Stimulated activated CD8-positive, alpha-beta memory T cell treated with anti-CD3 and anti-CD28 coated beads, Interleukin-7, amount 100 ng/mL, for 24 hours (primary cell): Measurements from ENCODE around the gene DIPK1B.
"Not testable (repeated sequence)": the region's sequence is repeated elsewhere in the genome, so short reads cannot be mapped to it uniquely, and the experiment has no call there.

Experiments used
- DNase-seq: peaks from one replicate; pipeline ENCODE4 v3.0.0-alpha.2; 2020; ENCODE audit warnings: low read depth

DIPK1B gene

DNA sequence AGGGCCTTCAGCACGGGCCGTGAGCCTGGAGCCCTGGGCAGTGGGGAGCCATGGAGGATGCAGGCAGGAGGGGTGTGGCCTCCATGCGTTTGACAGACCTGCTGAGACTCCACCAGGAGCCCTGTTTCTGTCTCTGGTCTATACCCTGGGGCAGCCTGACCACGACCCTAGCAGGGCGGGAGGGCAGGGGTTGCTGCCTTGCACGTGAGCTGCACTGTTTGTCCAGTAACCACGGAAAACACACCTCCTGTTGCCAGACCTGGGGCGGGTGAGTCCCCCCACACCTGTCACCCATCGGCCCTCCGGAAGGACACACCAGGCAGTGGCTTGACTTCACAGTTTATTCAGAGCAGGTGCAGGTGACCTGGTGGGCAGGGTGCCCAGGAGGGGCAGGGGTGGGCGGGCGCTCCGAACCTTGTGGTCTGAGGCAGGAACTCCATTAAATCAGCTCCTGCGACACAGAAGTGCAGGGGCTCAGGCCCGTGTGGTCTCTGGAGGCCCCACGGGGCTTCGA lies 41.7 kb downstream of the DIPK1B start:
- DNase-seq, result no peak

DNA sequence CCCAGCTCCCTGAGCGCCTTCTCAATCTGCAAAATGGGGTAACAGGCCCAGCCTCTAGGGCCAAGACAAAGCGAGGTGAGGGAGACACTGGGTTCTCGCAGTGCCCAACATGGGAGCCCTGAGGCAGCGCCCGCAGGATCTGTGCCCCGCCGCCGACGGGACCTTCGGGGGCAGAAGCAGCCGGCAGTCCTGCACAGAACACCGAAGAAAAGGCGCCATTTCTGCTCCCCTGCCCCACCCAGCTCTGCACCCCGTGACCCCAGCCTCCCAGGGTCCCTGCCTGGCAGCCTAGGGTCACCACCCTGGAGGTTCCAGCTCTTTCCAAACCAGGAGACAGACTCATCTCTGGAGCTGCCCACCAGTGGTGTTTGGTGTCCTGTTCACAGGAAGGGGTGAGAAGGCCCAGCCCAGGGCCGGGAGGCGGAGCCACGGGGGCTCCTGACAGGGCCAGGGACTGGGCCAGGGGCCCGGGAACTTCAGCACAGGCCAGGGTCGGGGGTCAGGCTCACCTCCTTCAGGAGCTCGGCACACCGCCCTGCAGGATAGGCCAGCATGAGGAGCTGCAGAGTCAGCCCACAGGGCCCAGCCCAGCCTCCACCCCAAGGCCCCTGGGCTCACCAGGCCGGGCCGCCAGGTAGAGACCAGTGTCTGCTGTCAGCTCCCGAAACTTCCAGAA lies 42.4 kb downstream of the DIPK1B start:
- DNase-seq, result no peak

DNA sequence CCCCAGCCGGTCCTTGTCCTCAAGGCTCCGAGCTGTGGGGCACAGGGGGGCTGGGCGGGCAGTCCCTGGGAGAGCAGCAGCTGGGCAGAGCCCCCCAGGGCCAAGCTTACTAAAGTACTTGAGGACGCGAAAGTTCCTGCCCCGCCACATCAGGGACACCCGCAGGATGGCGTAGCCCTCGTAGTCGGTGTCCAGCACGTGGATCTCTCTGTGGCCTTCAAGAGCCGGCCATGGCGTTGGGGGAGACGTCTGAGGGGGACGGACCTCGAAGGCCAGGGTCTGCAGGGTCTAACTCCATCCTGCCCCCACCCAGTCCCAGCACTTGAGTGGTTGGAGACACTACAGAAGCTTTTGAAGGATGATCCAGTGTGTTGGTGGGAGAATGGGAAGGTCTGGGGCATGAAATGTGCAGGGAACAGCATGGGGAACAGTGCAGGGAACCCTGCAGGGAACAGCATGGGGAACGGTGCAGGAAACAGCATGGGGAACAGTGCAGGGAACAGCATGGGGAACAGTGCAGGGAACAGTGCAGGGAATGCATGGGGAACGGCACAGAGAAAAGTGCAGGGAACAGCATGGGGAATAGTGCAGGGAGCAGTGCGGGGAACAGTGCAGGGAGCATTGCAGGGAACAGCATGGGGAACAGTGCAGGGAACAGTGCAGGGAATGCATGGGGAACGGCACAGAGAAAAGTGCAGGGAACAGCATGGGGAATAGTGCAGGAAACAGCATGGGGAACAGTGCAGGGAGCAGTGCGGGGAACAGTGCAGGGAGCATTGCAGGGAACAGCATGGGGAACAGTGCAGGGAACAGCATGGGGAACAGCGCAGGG lies 43.1 kb downstream of the DIPK1B start:
- DNase-seq, result not testable (repeated sequence)

DNA sequence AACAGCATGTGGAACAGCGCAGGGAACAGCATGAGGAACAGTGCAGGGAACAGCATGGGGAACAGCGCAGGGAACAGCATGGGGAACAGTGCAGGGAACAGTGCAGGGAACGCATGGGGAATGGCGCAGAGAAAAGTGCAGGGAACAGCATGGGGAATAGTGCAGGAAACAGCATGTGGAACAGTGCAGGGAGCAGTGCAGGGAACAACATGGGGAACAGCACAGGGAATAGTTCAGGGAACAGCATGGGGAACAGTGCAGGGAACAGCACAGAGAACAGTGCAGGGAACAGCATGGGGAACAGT lies 43.7 kb downstream of the DIPK1B start:
- DNase-seq, result no peak

DNA sequence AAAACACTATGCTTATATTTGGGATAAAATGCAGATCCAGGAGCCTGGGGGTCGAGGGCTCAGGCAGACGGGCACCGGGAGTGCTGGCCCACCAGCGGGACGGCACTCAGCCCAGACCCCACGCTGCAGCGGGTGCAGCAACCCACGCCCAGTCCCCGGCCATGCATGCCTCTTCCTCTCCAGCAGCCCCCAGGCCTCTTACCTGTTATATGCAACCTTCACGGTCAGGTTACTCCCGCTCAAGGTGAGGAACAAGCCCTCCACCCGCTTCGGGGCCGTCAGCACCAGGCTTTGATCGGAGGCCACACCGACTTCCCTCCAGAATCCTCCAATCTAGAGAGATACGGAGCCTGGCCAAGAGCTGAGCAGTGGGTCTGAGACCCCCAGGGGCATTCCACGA lies 44.5 kb downstream of the DIPK1B start:
- DNase-seq, result no peak

DNA sequence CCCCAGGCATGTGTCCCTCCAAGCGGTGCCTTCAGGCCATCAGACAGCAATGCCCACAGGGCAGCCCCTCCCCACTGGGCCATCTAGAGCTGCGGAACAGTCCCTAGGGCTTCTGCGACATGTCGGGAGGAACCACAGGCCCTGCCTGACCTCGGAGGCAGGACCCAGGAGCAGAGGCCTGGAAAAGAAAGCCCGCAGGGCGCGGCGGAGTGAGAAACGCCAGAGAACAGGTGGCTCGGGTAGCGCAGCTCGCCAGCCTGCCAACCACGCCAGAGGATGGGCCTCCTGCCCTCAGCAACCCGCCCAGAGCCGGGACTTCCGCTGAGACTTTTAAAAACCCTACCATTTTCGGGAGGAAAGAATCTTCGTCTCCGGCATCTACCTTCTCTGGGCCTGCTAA lies 45.0 kb downstream of the DIPK1B start:
- DNase-seq, result no peak

DNA sequence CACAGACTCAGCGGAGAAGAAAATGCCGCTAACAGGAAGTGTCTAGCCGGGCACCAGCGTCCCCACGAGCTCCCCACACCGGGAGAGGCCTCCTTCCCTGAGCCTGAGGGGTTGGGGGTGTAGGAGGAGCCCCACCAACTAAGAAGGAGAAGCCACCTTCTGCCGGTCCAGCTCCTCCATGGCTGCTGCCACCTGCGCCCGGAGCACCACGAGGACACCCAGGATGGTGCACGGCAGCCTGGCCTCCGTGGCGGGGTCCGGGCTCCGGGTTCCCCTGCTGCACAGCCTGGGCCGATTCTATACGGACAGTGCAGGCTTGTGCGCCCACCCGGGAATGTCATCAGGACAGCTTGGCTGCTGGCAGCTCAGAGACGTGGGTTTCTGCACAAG lies 45.4 kb downstream of the DIPK1B start:
- no peak for DNase-seq

DNA sequence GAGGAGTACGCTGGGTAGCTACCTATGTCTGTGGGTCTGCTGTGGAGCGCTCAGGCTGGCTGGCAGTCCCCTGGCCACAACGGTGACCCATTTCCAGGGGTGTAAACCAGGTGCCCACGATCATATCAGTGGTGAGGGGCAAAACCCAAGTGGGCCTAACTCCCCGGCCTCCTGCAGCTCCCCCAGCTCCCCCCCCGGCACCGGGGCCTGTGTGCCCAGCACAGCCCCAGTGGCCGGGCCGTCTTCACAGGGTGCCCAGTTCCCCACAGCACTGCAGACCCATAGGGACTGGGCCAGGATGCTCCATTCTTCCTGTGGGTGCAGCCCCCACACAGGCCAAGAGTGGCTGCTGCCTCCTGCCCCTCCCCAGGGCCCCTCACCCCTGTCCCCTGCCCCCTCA lies 46.6 kb downstream of the DIPK1B start:
- DNase-seq, result no peak

DNA sequence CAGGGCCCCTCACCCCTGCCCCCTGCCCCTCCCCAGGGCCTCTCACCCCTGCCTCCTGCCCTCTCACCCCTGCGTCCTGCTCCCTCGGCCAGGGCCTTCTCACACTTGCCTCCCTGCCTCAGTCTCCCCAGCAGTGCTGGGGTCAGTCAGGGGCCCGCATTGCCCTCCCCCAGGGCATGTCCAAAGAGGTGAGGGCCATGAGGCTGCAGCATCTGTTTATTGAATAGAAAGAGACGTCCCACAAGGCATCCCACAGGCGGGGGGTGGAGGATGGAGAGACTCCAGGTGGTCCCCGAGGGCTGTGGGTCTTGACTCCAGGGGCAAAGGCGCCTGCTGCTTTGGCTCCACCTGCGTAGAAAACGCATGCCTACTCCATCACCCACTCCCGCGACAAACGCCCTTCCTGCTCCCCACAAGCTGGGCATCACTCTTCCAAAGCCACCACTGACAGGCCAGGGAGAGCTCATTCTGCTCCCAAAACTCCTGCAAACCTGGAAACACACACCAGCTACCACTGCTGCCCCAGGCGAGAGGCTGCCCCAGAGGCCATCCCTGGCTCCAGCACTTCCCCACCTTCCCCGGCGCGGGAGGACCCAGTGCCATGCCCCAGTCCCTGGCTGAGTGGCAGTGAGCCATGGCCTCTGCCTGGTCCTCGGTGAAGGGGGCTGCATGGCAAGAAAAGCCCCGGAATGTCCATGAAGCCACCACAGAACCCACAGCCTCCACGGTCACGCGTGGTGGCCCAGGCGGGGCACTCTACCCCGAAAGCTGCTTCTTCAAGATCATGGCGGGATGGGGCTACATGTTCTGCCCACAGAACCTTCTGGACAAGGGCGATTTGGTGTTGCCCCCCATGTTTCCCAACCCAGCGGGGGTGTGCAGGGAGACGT lies 47.3 kb downstream of the DIPK1B start:
- DNase-seq, result no peak

DNA sequence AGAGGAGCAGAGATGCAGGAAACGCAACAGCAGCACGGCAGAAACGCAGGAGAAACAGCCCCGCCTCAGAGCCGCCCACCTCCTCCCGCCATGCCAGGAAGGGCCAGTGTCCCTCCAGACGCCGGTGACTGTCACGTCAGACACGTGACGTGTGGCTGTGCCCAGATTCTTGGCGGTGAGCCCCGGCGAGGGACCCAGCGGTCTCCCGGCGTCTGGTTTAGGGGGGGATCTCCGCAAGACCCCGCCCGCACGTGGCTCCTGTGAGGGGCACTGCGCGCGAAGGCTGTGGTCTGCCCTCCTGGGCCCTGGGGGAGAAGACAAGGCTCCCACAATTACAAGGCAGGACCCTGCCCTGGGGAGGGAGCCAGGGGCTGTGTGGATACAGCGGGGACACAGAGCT lies 48.1 kb downstream of the DIPK1B start:
- DNase-seq, result no peak

DNA sequence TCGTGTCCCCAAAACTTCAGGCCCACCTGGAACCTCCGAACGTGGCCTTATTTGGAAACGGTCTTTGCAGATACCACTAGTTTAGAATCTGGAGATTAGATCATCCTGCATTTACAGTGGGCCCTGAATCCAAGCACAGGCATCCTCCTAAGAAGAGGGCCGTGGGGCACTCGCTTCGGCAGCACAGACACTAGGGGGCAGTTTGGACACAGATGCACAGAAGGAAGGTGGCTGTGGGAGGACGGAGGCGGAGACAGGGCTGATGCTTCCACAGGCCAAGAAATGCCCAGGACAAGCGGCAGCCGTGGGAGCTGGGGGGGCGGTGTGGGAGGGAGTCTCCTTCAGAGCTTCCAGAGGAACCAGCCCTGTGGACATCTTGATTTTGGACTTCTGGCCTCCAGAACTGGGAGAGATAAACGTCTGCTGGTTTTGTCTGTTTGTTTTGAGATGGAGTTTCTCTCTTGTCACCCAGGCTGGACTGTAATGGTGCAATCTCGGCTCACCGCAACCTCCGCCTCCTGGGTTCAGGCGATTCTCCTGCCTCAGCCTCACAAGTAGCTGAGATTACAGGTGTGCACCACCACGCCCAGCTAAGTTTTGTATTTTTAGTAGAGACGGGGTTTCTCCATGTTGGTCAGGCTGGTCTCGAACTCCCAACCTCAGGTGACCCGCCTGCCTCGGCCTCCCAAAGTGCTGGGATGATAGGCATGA lies 48.6 kb downstream of the DIPK1B start:
- not testable (repeated sequence) for DNase-seq

DNA sequence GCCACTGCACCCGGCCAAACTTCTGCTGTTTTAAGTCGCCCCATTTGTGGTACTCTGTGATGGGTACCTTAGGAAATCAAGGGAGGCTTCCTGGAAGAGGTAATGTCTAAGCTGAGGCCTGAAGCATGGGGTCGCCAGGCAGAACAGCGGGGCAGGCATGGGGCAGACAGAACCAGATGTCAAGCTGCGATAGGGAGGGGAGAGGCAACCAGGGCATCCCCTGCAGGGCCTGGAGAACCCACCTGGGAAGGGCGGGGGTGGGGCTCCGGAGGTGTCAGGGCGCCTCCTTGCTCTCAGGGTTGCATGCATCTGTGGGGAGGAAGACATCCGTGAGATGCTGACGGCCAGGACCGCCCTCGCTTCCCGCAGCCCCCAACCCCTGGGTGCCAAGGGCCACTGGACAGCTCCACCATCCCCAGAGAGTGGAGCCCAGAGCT lies 49.2 kb downstream of the DIPK1B start:
- DNase-seq, result no peak

DNA sequence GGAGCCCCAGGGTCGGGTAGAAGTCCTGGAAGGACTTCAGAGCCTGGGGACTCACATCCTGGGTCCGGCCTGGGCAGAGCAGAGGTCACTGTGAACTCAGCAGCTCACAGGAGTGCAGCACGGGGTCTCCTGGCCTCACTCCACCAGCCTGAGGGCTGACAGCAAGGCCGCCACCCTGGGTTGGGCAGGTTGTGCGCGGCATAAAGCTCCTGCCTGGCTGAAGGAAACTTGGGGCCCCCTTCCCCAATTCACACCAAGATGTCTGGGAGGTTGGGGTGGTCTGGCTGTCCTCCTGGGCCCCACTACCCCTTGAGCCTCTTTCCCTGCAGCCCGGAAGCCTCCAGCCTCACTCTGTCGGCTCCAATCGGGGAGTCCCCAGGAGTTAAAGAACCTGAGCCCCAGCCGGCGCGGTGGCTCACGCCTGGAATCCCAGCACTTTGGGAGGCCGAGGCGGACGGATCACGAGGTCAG lies 49.9 kb downstream of the DIPK1B start:
- DNase-seq, result no peak

DNA sequence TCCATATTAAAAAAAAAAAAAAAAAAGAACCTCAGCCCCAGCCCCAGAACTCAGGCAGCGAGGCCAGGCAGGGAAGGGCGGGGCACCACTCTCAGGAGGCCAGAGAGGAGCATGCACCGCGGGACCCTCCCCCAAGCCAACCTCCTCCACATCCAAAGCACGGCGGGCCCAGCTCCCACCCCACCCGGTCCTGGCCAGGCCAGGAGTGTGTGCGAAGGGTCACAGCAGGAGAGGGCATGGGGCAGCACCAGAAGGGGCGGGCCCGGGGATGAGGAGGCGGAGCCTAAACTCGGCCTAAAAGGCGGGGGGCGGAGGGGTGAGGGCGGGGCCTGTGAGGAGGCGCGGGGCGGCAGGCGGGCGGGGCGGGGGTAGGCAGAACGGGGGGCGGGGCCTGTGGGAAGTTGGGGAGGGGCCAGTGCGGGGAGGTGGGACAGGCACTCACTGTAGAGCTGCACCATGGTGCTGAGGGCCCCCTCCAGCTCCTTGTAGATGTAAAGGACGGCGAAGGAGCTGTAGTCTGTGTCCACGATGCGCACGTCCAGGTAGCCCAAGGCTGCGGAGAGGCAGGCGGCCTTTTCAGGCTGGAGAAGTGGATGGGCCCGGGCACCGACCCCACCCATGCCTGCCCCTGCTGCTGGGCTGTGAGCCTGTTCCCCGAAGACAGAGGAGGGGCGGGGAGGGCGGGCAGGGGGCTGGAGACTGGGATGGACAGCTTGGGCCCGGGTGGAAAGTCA lies 50.7 kb downstream of the DIPK1B start:
- DNase-seq, result peak; percentile 27

DNA sequence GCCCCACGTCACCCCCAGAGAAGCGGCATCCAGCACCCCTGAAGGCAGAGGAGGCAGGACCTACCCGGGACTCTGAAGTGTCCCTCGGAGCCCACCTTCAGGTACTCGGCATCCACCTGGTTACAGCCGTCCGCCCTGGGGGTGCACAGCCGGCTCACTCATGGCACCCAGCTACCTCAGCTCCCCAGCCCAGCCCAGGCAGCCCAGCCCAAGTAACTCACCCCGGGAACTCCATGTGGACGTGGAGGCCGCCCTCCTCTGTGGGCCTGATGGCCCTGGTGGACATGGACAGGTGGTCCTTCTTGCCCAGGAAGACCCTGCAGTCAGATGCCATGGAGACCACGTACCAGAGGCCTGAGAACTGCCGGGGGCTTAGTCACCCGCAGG lies 51.3 kb downstream of the DIPK1B start:
- no peak for DNase-seq

DNA sequence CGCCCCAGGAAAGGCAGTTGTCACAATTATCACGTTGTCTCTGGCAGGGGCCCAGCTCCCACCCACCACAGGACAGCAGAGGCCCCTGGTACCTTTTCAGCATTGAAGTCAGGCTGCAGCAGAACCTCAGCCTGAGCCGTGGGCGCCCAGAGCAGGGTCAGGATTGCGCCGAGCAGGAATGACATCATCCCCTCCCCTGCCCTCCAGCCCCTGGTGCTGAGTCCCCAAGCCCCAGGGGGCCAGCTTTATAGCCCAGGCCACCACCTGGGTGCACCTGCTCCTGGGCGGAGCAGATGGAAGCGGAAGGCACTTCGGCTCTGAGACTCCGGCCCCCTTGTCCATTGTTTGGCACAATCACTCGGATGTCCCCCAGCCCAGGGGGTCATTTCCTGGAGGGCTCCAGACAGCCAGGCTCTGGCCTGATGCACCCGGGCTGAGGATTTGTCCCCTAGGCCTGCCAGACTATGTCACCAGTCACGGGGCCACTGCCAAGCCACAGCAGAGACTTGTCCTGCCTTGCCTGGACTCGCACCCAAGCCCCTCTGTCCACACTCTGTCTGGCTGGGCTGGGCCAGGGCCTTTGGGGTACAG lies 52.0 kb downstream of the DIPK1B start, which contains the start of gene LCN15:
LCN15 (minus strand) TSS at position 218 of the 591 bp plus-strand sequence; CDS start at position 188, 30 bp downstream.
- no peak for DNase-seq

DNA sequence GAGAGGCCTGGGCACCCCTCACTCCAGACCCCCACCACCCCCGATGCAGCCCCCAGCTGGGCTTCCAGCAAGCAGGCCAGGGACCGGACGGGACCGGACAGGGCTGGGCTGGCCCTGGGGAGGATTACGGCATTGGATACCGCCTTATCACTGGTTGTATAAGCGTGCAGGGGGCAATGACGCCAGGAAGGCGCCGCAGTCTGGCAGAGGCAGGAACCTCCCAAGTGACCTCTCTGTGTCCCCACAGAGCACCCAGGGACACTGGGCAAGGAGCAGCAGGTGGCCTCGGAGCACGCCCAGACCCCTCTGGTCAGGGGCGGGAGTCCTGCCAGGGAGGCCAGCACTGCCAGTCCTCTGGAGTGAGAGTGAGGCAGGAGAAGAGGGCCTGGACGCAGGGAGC lies 52.7 kb downstream of the DIPK1B start:
- no peak for DNase-seq

DNA sequence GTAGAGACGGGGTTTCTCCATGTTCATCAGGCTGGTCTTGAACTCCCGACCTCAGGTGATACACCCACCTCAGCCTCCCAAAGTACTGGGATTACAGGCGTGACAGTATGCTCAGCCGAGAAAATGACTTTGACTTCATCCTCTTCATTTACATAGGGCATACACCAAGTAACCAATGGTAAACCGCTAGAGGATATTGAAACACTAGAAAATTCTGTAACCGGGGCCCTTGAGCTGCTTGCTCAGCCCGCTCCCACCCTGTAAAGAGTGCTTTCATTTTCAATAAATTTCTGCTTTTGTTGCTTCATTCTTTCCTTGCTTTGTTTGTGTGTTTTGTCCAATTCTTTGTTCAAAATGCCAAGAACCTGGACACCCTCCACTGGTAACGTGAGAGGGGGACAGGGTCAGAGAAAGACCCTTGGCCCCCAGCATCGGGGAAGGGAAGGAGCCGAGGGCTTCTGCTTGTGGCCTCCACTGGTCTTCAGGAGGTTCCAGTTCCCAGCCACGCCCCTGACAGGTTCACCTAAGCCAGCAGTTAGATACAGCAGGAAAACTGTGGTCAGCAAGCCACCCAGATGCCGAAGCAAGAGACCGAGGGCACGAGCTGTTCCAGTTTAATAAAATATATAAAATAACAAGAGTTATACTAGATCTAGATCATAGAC lies 53.5 kb downstream of the DIPK1B start:
- DNase-seq, result not testable (repeated sequence)

DNA sequence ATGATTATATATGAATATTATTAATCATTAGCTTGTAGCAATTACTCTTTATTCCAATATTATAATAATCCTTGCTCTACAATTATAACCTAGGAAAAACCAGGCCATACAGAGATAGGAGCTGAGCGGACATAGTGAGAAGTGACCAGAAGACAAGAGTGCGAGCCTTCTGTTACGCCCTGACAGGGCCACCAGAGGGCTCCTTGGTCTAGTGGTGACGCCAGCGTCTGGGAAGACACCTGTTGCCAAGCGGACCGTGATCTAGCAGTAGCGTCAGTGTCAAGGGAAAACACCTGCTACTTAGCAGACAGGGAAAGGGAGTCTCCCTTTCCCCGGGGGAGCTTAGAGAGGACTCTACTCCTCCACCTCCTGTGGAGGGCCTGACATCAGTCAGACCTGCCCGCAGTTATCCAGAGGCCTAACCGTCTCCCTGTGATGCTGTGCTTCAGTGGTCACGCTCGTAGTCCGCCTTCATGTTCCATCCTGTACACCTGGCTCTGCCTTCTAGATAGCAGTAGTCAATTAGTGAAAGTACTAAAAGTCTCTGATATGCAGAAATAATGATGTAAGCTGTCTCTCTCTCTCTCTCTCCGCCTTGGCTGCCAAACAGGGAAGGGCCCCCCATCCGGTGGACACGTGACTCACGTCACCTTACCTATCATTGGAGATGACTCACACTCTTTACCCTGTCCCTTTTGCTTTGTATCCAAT lies 54.2 kb downstream of the DIPK1B start:
- not testable (repeated sequence) for DNase-seq
